Caco-2 (cell line): ENCODE measurements around the gene DUSP21. TPM values are rescaled to one million over a fixed set of nuclear protein-coding genes. Genes with fewer than 3 reads are reported as not detected.
"Not testable (repeated sequence)": the region's sequence is repeated elsewhere in the genome, so short reads cannot be mapped to it uniquely, and the experiment has no call there.

Source experiments
- BruUV-seq: library from RNA; stranded (reverse); fragments of 400-500 nt; replicated peaks from 2 replicates; lab custom pipeline; 2021; lab: Mats Ljungman, UMichigan
- CTCF ChIA-PET: fragments of 300-600 bp; sonication (Branson Sonifier 250); formaldehyde crosslinking; loops from one replicate; lab custom pipeline; 2022; ENCODE audit warnings: antibody characterized with exemption; lab: Charles Lee
- POLR2A ChIA-PET: fragments of 300-600 bp; sonication (Branson Sonifier 250); formaldehyde crosslinking; loops from one replicate; lab custom pipeline; 2022; ENCODE audit warnings: antibody characterized with exemption; lab: Charles Lee
- DNase-seq, 2 experiments: peaks; one replicate each; pipeline versions ENCODE4 v3.0.0 to v3.0.0-alpha.2; 2020 to 2022
- H3K27me3 ChIP-seq: replicated peaks from 2 replicates; pipeline ENCODE4 v1.6.0; 2011; ENCODE audit warnings: low read length; ENCODE audit not compliant: control insufficient read depth, insufficient read depth
- H3K36me3 ChIP-seq: 2 replicates; pipeline ENCODE4 v1.5.1; 2011; ENCODE audit warnings: low read length; ENCODE audit not compliant: control insufficient read depth, insufficient read depth
- H3K4me1 ChIP-seq: fragments of 250-450 bp; sonication (Bioruptor Pico); 2 replicates; pipeline ENCODE4 v1.5.1; 2020; ENCODE audit warnings: mild to moderate bottlenecking
- H3K4me3 ChIP-seq: 2 replicates; pipeline ENCODE4 v1.5.1; 2011; ENCODE audit warnings: low read depth, mild to moderate bottlenecking, control low read depth, low read length
- H3K9me3 ChIP-seq: fragments of 250-450 bp; sonication (Bioruptor Pico); 2 replicates; pipeline ENCODE4 v1.5.1; 2020; ENCODE audit warnings: mild to moderate bottlenecking, moderate library complexity
- H3K27ac Mint-ChIP-seq: one replicate; pipeline ENCODE4 v1.8.0; 2022; ENCODE audit warnings: mixed read lengths; ENCODE audit not compliant: unreplicated experiment
- H3K27me3 Mint-ChIP-seq: one replicate; pipeline ENCODE4 v1.8.0; 2022; ENCODE audit warnings: mixed read lengths; ENCODE audit not compliant: insufficient read depth, unreplicated experiment
- H3K36me3 Mint-ChIP-seq: one replicate; pipeline ENCODE4 v1.8.0; 2022; ENCODE audit warnings: mild to moderate bottlenecking, mixed read lengths; ENCODE audit not compliant: insufficient read depth, unreplicated experiment
- H3K4me1 Mint-ChIP-seq: one replicate; pipeline ENCODE4 v1.8.0; 2022; ENCODE audit warnings: low read depth, mixed read lengths; ENCODE audit not compliant: unreplicated experiment
- H3K4me3 Mint-ChIP-seq: one replicate; pipeline ENCODE4 v1.8.0; 2022; ENCODE audit warnings: mild to moderate bottlenecking, moderate library complexity, mixed read lengths; ENCODE audit not compliant: unreplicated experiment
- H3K9me3 Mint-ChIP-seq: one replicate; pipeline ENCODE4 v1.8.0; 2022; ENCODE audit warnings: mixed read lengths; ENCODE audit not compliant: unreplicated experiment
- CTCF ChIP-seq, 2 experiments: fragments of 200-600 bp in 1 of 2; IDR thresholded peaks; 1 replicate in 1 of 2; 2 replicates in 1 of 2; pipeline versions ENCODE4 v1.5.1 to v1.8.0; 2011 to 2022; ENCODE audit warnings: antibody characterized with exemption in 1 of 2, control low read depth in 1 of 2, inconsistent platforms in 1 of 2, low read depth in 1 of 2, low read length in 1 of 2, mild to moderate bottlenecking in 1 of 2, moderate library complexity in 1 of 2; ENCODE audit not compliant: insufficient read depth in 1 of 2, severe bottlenecking in 1 of 2, unreplicated experiment in 1 of 2
- intact Hi-C: fragments of 100-400 bp; cut with micrococcal nuclease; formaldehyde crosslinking; loops from one replicate; pipeline ENCODE4 v1.10.0; 2022; ENCODE audit not compliant: unreplicated experiment
- total RNA-seq: library from RNA; stranded (reverse); gene quantifications from 2 replicates; pipeline ENCODE4 v1.2.3, GENCODE V29; 2022

Gene DUSP21
- total RNA-seq, 1 experiment from 2014 or later = not detected

GRCh38 chrX:44889824-44890223 lies 46.0 kb downstream of the DUSP21 start:
- Mint-ChIP-seq H3K4me1 (no peaks in the 10 kb centered on the region), H3K36me3 (no peaks in the 10 kb centered on the region), H3K9me3 (no peaks in the 10 kb centered on the region), H3K27ac (no peak overlapping the region), H3K4me3 (no peak overlapping the region), H3K27me3 (no peaks in the 10 kb centered on the region)
- ChIA-PET POLR2A (no interaction called here), CTCF (no interaction called here)
- TF ChIP-seq CTCF (IDR thresholded peaks at IDR 0.05; ENCODE audit: insufficient read depth in 1 of 2, low read depth in 1 of 2, low read length in 1 of 2, severe bottlenecking in 1 of 2, unreplicated experiment in 1 of 2) = no peak
- intact Hi-C loops = no loop called here
- Histone ChIP-seq H3K4me1 (no peaks in the 10 kb centered on the region), H3K4me3 (no peak overlapping the region), H3K9me3 (no peaks in the 10 kb centered on the region), H3K36me3 (no peaks in the 10 kb centered on the region), H3K27me3 (no peaks in the 10 kb centered on the region)
- no peak for DNase-seq
- no TSS peak for BruUV-seq

GRCh38 chrX:44890247-44890646 lies 46.4 kb downstream of the DUSP21 start:
- DNase-seq = no peak
- intact Hi-C loops = no loop called here
- ChIA-PET CTCF (no interaction called here), POLR2A (no interaction called here)
- Histone ChIP-seq H3K9me3 (no peaks in the 10 kb centered on the region), H3K36me3 (no peaks in the 10 kb centered on the region), H3K4me1 (no peaks in the 10 kb centered on the region), H3K27me3 (no peaks in the 10 kb centered on the region), H3K4me3 (no peak overlapping the region)
- Mint-ChIP-seq H3K36me3 (peaks cover under 1% of the 10 kb centered on the region), H3K4me1 (peaks cover under 1% of the 10 kb centered on the region), H3K27ac (no peak overlapping the region), H3K4me3 (no peak overlapping the region), H3K27me3 (no peaks in the 10 kb centered on the region), H3K9me3 (no peaks in the 10 kb centered on the region)
- no TSS peak for BruUV-seq
- TF ChIP-seq CTCF (IDR thresholded peaks at IDR 0.05; ENCODE audit: insufficient read depth in 1 of 2, low read depth in 1 of 2, low read length in 1 of 2, severe bottlenecking in 1 of 2, unreplicated experiment in 1 of 2) = no peak

- H3K9me3 ChIP-seq, H3K36me3 Mint-ChIP-seq, H3K4me3 ChIP-seq, H3K27me3 Mint-ChIP-seq, BruUV-seq, DNase-seq, H3K27me3 ChIP-seq, H3K4me1 Mint-ChIP-seq, CTCF ChIA-PET, H3K9me3 Mint-ChIP-seq, H3K4me3 Mint-ChIP-seq, H3K36me3 ChIP-seq, intact Hi-C loops, H3K27ac Mint-ChIP-seq, POLR2A ChIA-PET, H3K4me1 ChIP-seq: not testable (repeated sequence)
These were observed 46.9 kb downstream of the DUSP21 start for GRCh38 chrX:44890687-44891086.

GRCh38 chrX:44891642-44892041 lies 47.8 kb downstream of the DUSP21 start:
- Mint-ChIP-seq H3K4me3 (no peak overlapping the region), H3K27ac (no peak overlapping the region), H3K4me1 (peaks cover 5% of the 10 kb centered on the region), H3K27me3 (no peaks in the 10 kb centered on the region), H3K9me3 (no peaks in the 10 kb centered on the region), H3K36me3 (peaks cover 5% of the 10 kb centered on the region)
- TF ChIP-seq CTCF (IDR thresholded peaks at IDR 0.05; ENCODE audit: insufficient read depth in 1 of 2, low read depth in 1 of 2, low read length in 1 of 2, severe bottlenecking in 1 of 2, unreplicated experiment in 1 of 2) = no peak
- H3K4me3 ChIP-seq = no peak overlapping the region
- H3K36me3 ChIP-seq = no peaks in the 10 kb centered on the region
- intact Hi-C loops = no loop called here
- H3K9me3 ChIP-seq = no peaks in the 10 kb centered on the region
- no peaks in the 10 kb centered on the region for H3K27me3 ChIP-seq
- no peak for DNase-seq
- no peaks in the 10 kb centered on the region for H3K4me1 ChIP-seq
- no TSS peak for BruUV-seq
- ChIA-PET POLR2A (no interaction called here), CTCF (no interaction called here)
